Panc1 (cell line): Measurements from ENCODE around the gene THAP4. TPM values are rescaled to one million over a fixed set of nuclear protein-coding genes. Genes with fewer than 3 reads are reported as not detected.

Experiments
- ATAC-seq: fragments of 200-7000 bp; cut with Tn5 transposase; 2 replicates; pipeline ENCODE4 v1.9.1; 2020; ENCODE audit warnings: mild to moderate bottlenecking, moderate library complexity
- BruUV-seq: library from RNA; stranded (reverse); fragments of 400-500 nt; replicated peaks from 2 replicates; lab custom pipeline; 2021; lab: Mats Ljungman, UMichigan
- CTCF ChIA-PET: fragments of 300-600 bp; sonication (Branson Sonifier 250); formaldehyde crosslinking; loops from one replicate; lab custom pipeline; 2022; ENCODE audit warnings: antibody characterized with exemption; lab: Charles Lee
- POLR2A ChIA-PET: fragments of 300-600 bp; sonication (Branson Sonifier 250); formaldehyde crosslinking; loops from one replicate; lab custom pipeline; 2022; ENCODE audit warnings: antibody characterized with exemption; lab: Charles Lee
- DNase-seq: peaks from one replicate; pipeline ENCODE4 v3.0.0-alpha.2; 2010; ENCODE audit warnings: low read depth, low spot score
- H3K27ac ChIP-seq: 2 replicates; pipeline ENCODE4 v1.5.1; 2011; ENCODE audit warnings: mild to moderate bottlenecking, low read length, inconsistent platforms
- H3K27me3 ChIP-seq: fragments of 200-500 bp; sonication (Bioruptor generic); 2 replicates; pipeline ENCODE4 v1.6.0; 2014; ENCODE audit warnings: low read length, inconsistent platforms; ENCODE audit not compliant: control insufficient read depth, insufficient read depth
- H3K36me3 ChIP-seq: fragments of 200-500 bp; sonication (Bioruptor generic); 2 replicates; pipeline ENCODE4 v1.5.1; 2014; ENCODE audit warnings: inconsistent platforms, mild to moderate bottlenecking, low read length, moderate library complexity; ENCODE audit not compliant: control insufficient read depth, insufficient read depth
- H3K4me1 ChIP-seq: 2 replicates; pipeline ENCODE4 v1.5.1; 2011; ENCODE audit warnings: inconsistent platforms, mild to moderate bottlenecking, low read length, moderate library complexity; ENCODE audit not compliant: control insufficient read depth, insufficient read depth
- H3K4me3 ChIP-seq, 2 experiments: 2 replicates each; pipeline ENCODE4 v1.5.1; 2011 to 2012; ENCODE audit warnings: low read depth in 2 of 2, low read length in 2 of 2, mild to moderate bottlenecking in 2 of 2, inconsistent platforms in 1 of 2, moderate library complexity in 1 of 2
- H3K9me3 ChIP-seq: fragments of 200-500 bp; sonication (Bioruptor generic); 2 replicates; pipeline ENCODE4 v1.5.1; 2014; ENCODE audit warnings: low read depth, mild to moderate bottlenecking, inconsistent platforms, low read length, moderate library complexity; ENCODE audit not compliant: control insufficient read depth, insufficient read depth
- CTCF ChIP-seq: fragments of 450-650 bp; IDR thresholded peaks from 2 replicates; pipeline ENCODE4 v1.5.1; 2017; ENCODE audit warnings: mild to moderate bottlenecking
- POLR2AphosphoS5 ChIP-seq: IDR thresholded peaks from 2 replicates; pipeline ENCODE4 v1.6.1; 2012; ENCODE audit warnings: mild to moderate bottlenecking, low read depth, low read length, moderate library complexity
- SIN3A ChIP-seq: IDR thresholded peaks from 2 replicates; pipeline ENCODE4 v1.6.1; 2012; ENCODE audit warnings: low read depth, mild to moderate bottlenecking, low read length, moderate library complexity, borderline replicate concordance; ENCODE audit not compliant: insufficient read depth
- TCF7L2 ChIP-seq: IDR thresholded peaks from 2 replicates; pipeline ENCODE4 v1.6.1; 2011; ENCODE audit warnings: mild to moderate bottlenecking, low read depth, low read length, inconsistent platforms
- in situ Hi-C: cut with HindIII; loops from 2 replicates; pipeline ENCODE4 v1.10.0; 2016; ENCODE audit warnings: low sequenced_read_pairs, low pct_unique_long_range_greater_than_20kb
- intact Hi-C: fragments of 100-400 bp; cut with micrococcal nuclease; formaldehyde crosslinking; loops from one replicate; pipeline ENCODE4 v1.10.0; 2022; ENCODE audit not compliant: unreplicated experiment
- total RNA-seq: library from RNA; stranded (reverse); gene quantifications from one replicate; pipeline ENCODE4 v1.2.1, GENCODE V29; 2021; ENCODE audit not compliant: unreplicated experiment
- TF ChIP-seq, protein P1 (sequence below), 2 experiments: IDR thresholded peaks; 2 replicates each; pipeline ENCODE4 v1.6.1; 2011 to 2012; ENCODE audit warnings: low read depth in 2 of 2, control low read depth in 1 of 2, low read length in 1 of 2, mild to moderate bottlenecking in 1 of 2, moderate library complexity in 1 of 2; ENCODE audit not compliant: insufficient read depth in 1 of 2

Gene THAP4
- total RNA-seq, 1 experiment from 2014 or later: 77.9 TPM

- TF ChIP-seq SIN3A (no peak), POLR2AphosphoS5 (no peak), TCF7L2 (no peak), CTCF (no peak)
- TF ChIP-seq, protein P1, sequence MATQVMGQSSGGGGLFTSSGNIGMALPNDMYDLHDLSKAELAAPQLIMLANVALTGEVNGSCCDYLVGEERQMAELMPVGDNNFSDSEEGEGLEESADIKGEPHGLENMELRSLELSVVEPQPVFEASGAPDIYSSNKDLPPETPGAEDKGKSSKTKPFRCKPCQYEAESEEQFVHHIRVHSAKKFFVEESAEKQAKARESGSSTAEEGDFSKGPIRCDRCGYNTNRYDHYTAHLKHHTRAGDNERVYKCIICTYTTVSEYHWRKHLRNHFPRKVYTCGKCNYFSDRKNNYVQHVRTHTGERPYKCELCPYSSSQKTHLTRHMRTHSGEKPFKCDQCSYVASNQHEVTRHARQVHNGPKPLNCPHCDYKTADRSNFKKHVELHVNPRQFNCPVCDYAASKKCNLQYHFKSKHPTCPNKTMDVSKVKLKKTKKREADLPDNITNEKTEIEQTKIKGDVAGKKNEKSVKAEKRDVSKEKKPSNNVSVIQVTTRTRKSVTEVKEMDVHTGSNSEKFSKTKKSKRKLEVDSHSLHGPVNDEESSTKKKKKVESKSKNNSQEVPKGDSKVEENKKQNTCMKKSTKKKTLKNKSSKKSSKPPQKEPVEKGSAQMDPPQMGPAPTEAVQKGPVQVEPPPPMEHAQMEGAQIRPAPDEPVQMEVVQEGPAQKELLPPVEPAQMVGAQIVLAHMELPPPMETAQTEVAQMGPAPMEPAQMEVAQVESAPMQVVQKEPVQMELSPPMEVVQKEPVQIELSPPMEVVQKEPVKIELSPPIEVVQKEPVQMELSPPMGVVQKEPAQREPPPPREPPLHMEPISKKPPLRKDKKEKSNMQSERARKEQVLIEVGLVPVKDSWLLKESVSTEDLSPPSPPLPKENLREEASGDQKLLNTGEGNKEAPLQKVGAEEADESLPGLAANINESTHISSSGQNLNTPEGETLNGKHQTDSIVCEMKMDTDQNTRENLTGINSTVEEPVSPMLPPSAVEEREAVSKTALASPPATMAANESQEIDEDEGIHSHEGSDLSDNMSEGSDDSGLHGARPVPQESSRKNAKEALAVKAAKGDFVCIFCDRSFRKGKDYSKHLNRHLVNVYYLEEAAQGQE (IDR thresholded peaks at IDR 0.05; ENCODE audit: insufficient read depth in 1 of 2, low read depth in 2 of 2, low read length in 1 of 2): no peak
- BruUV-seq: no TSS peak
- intact Hi-C loops: no loop called here
- Histone ChIP-seq H3K4me3 (no peak overlapping the region), H3K4me1 (peaks cover 3% of the 10 kb centered on the region; the same call in 1 of the 2 replicates), H3K27ac (no peak overlapping the region), H3K27me3 (no peaks in the 10 kb centered on the region), H3K9me3 (no peaks in the 10 kb centered on the region), H3K36me3 (peaks cover 3% of the 10 kb centered on the region; the same call in 1 of the 2 replicates)
- ChIA-PET CTCF (no interaction called here), POLR2A (no interaction called here)
- ATAC-seq: no peak
- in situ Hi-C loops: no loop called here
- DNase-seq: no peak
Measured at GRCh38 chr2:241676665-241677064, 39.7 kb upstream of the THAP4 start.

DNA sequence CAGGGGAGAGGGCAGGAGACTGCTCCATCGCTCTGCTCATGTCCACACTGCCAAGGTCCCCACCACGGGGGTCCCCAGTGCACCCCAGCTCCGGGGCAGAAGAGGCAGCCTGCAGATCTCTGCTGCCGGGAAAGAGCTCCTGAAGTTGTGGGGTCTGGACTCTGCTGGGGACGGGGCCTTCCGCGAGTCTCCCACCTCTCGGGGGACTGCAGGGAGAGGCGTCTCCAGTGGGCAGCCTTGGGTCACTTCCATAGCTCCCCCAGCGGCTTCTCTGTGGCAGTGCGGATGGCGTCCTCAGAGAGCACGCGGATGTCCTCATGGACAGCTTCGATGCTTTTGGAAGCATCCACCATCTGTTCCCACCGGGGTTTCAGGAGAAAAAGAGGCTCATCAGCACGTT is 38.9 kb upstream of the THAP4 start:
- CTCF ChIA-PET: no interaction called here
- Histone ChIP-seq H3K9me3 (no peaks in the 10 kb centered on the region), H3K4me3 (no peak overlapping the region), H3K27ac (no peak overlapping the region), H3K36me3 (peaks cover 3% of the 10 kb centered on the region; the same call in 1 of the 2 replicates), H3K27me3 (no peaks in the 10 kb centered on the region), H3K4me1 (peaks cover 3% of the 10 kb centered on the region; the same call in 1 of the 2 replicates)
- POLR2A ChIA-PET: no interaction called here
- DNase-seq (no peak), ATAC-seq (no peak)
- BruUV-seq: no TSS peak
- intact Hi-C loops: no loop called here
- no peak for TF ChIP-seq CTCF
- TF ChIP-seq SIN3A: no peak
- no peak for TF ChIP-seq TCF7L2
- no peak for TF ChIP-seq POLR2AphosphoS5
- TF ChIP-seq, protein P1 (IDR thresholded peaks at IDR 0.05; ENCODE audit: insufficient read depth in 1 of 2, low read depth in 2 of 2, low read length in 1 of 2): no peak
- in situ Hi-C loops: no loop called here
